ENCODE data around the gene RPIA.

DNA sequence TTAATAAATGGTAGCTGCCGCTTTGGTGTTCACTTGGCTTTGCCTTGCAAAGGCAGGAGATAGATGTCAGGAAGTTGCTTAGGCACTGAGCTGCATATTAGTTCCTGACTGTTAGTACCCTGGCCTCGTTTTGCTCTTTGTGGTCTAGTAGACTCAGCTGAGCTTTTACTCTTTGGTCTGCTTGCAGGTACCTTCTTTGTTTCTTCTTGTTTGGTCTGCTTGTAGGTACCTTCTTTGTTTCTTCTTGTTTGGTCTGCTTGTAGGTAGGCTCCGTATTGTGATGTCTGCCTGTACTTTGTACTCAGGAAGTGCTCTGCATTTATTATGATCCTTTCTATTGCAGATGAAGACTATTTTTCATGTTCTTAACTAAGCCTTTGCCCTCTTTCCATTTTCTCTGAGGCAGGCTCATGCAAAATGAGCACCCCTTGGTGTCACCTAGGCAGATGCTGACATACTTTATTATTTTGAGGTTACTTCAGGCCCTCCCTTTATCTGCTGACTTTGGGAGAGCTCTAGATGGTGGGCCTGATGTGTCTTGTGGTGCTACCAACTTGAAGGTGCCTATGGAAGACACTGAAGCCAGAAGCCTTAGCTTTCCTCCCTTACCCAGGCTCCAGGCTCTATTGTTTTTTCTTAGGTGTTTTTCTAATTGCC lies 6.0 kb downstream of the RPIA start:
- TF ChIP-seq, protein P1, sequence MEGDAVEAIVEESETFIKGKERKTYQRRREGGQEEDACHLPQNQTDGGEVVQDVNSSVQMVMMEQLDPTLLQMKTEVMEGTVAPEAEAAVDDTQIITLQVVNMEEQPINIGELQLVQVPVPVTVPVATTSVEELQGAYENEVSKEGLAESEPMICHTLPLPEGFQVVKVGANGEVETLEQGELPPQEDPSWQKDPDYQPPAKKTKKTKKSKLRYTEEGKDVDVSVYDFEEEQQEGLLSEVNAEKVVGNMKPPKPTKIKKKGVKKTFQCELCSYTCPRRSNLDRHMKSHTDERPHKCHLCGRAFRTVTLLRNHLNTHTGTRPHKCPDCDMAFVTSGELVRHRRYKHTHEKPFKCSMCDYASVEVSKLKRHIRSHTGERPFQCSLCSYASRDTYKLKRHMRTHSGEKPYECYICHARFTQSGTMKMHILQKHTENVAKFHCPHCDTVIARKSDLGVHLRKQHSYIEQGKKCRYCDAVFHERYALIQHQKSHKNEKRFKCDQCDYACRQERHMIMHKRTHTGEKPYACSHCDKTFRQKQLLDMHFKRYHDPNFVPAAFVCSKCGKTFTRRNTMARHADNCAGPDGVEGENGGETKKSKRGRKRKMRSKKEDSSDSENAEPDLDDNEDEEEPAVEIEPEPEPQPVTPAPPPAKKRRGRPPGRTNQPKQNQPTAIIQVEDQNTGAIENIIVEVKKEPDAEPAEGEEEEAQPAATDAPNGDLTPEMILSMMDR (IDR thresholded peaks at IDR 0.05) = no peak
- TF ChIP-seq POLR2A (IDR thresholded peaks at IDR 0.05) = no peak
